ENCODE measurements around the gene PANX2. TPM values are rescaled to one million over a fixed set of nuclear protein-coding genes. Genes with fewer than 3 reads are reported as not detected.
"Not testable (repeated sequence)": the region's sequence is repeated elsewhere in the genome, so short reads cannot be mapped to it uniquely, and the experiment has no call there.

PANX2 gene, protein sequence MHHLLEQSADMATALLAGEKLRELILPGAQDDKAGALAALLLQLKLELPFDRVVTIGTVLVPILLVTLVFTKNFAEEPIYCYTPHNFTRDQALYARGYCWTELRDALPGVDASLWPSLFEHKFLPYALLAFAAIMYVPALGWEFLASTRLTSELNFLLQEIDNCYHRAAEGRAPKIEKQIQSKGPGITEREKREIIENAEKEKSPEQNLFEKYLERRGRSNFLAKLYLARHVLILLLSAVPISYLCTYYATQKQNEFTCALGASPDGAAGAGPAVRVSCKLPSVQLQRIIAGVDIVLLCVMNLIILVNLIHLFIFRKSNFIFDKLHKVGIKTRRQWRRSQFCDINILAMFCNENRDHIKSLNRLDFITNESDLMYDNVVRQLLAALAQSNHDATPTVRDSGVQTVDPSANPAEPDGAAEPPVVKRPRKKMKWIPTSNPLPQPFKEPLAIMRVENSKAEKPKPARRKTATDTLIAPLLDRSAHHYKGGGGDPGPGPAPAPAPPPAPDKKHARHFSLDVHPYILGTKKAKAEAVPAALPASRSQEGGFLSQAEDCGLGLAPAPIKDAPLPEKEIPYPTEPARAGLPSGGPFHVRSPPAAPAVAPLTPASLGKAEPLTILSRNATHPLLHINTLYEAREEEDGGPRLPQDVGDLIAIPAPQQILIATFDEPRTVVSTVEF
- 1.7 and 2.2 TPM in 2 replicates for polyA plus RNA-seq (2014; cell fraction: cytosol; rRNA removed)
- 1.8 and 2.6 TPM in 2 replicates for polyA plus RNA-seq (2014; cell fraction: nucleus; rRNA removed)

DNA sequence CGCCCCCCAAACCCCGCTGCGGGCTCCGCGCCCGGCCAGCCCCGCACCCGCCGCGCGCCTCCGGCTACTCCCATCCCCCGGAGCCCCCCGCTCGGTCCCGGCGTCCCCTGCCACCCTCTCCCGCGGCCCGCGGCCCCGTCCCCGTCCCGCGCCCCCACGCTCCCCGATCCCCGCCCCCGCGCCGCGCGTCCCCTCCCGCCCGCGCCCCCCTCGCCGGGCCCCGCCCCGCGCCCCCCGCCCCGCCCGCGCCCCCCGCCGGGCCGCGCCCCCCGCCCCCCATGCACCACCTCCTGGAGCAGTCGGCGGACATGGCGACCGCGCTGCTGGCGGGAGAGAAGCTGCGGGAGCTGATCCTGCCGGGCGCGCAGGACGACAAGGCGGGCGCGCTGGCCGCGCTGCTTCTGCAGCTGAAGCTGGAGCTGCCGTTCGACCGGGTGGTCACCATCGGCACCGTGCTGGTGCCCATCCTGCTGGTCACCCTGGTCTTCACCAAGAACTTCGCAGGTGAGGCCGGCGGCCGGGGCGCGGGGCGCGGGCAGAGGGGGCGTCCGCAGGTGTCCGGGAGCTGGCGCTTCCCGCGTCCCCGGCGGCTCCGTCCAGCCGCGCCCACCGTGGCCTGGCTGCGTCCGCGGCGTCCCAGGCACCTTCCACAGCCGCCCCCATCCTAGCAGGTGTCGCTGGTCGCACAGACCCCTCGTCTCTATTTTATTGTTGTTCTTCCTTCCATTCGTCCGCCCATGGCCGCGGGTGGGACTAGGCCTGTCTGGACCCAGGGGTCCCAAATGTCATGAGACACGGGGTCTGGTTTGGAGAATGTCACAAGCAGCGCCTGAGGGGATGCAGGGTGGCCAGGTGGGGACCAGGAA, at the start of gene PANX2:
TSS of gene PANX2 (plus strand) at position 279 of the 866 bp plus-strand sequence. CDS start at position 279, 0 bp downstream.
- no peak for DNase-seq (ENCODE audit: low spot score)

DNA sequence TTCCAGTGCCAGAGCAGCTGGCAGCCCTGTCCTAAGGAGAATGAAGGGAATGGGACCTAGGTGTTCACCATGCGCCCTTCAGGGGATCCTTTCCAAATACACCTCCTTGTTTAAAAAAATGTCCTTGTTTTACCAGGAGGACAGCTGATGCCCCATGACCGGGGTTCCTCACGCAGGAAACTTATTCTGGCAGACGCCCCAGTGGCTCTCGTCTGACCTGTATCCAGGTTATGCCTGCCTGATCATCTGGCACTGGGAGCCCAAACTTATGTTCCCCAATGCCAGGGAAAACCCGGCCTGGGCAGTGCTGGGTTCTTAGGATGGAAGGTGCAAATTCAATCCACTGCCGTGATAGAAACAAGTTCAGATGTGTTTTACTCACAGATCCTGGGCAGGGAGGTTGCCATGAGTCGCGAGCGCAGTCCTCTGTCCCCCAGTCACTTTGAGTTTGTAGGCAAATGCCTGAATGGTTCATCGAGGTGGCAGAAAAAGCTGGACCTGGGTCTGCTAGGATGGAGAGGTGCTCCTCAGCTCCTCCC, 49.3 kb upstream of the PANX2 start:
- no peak for DNase-seq (ENCODE audit: low spot score)

DNA sequence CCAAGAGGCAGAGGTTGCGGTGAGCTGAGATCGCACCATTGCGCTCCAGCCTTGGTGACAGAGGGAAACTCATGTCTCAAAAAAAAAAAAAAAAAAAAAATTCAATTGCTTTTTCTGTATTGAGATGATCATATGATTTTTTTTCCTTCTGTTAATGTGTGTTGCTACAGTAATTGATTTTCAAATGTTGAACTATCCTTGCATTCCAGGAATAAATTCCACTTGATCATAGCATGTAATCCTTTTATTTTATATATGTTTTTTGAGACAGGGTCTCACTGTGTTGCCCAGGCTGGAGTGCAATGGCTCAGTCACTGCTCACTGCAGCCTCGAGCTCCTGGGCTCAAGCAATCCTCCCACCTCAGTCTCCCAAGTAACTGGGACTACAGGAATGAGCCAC, 47.4 kb upstream of the PANX2 start:
- no peak for DNase-seq (ENCODE audit: low spot score)

DNA sequence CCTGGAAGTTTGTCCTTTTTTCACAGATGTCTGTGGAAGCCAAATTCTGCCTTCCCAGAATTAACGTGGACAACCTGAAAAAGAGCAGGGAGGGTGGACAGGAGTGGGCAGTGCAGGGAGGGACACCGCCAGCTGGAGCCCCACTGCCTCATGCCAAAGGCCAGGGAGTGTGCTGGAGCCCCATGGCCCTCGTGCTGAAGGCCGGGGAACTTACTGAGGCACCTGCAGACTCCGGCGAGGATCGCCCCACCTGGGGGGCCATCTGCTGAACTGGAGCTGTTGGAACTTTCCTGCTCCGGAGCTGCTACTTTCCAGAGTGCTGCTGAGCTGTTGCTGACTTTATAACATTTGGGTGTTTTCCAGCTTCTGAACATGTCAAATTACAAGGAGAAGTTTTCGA, 45.5 kb upstream of the PANX2 start:
- DNase-seq (ENCODE audit: low spot score): no peak

DNA sequence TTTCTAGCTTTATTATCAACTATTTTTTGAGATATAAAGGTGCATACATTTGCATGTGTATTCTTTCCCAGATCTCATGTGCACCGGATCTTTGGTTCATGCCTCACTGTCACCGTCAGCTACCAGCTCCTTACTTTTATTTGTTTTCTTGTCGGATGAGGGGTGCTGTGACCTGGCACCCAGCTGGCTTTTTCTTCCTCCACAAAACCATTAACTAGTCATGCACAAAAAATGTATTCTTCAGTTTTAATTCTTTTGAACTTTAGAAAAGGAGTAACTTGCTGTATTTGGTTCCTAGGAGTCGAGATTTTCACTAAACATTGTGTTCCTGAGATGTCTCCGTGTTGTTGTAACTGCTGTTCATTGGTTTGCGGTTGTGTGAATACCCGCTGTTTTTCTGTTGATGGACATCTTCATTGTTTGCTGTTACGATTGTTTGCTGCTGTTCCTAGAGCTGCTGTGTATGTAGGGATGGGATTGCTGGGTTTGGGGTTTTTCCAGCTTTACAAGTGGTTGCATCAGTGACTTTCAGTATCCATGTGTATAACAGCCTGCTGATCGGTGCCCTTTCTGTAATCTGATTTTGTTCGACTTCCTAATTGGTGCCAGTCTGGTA, 41.3 kb upstream of the PANX2 start:
- no peak for DNase-seq (ENCODE audit: low spot score)

DNA sequence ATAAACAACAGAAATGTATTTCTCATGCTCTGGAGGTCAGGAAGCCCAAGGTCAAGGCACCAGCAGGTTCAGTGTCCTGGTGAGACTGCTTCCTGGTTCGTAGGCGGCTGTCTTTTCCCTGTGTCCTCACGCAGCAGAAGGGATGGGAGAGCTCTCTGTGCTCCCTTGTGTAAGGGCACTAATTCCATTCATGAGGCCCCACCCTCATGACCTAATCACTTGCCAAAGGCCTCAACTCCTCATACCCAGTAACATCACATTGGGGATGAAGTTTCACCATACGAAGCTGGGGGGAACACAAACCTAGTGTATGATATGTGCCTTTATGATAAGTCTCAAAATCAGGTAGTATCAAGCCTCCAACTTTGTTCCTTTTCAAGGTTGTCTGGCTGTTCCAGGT, 38.6 kb upstream of the PANX2 start:
- no peak for DNase-seq (ENCODE audit: low spot score)

DNA sequence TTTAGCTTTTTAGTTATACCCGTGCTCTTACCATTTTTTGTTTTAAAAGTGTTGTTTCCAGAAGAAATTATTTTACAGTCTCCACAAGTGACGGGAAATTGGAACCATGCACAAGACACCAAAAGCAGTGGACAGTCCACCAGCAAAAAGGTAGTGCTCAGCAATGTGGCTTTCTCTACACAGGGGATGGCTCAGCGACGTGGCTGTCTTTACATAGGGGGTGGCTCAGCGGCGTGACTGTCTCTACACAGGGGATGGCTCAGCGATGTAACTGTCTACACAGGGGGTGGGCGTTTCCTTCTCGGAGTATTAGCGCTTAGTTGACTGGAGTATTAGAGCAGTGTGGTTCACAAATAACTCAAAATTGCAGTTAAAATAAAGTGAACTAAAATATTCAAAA, 36.0 kb upstream of the PANX2 start:
- no peak for DNase-seq (ENCODE audit: low spot score)

DNA sequence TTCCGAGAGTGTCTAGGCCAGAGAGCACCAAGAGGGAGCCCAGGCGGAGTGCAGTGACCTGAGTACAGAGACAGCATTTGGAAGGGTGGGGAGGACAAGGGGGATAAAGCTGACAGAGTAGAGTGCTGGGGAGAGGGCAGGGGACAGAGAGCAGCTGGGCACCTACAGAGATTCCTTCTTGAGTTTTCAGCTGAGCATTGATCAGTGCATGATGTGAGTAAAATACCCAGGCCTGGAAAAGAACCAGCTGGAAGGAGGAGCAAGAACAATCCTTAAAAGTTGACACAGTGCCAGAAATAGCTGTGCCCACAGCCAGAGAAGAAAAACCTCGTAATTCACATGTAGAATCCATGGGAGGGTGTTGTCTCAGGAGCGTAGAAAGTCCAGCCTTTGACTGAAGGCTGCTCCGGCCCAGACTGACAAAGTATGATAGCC, 33.9 kb upstream of the PANX2 start:
- no peak for DNase-seq (ENCODE audit: low spot score)

DNA sequence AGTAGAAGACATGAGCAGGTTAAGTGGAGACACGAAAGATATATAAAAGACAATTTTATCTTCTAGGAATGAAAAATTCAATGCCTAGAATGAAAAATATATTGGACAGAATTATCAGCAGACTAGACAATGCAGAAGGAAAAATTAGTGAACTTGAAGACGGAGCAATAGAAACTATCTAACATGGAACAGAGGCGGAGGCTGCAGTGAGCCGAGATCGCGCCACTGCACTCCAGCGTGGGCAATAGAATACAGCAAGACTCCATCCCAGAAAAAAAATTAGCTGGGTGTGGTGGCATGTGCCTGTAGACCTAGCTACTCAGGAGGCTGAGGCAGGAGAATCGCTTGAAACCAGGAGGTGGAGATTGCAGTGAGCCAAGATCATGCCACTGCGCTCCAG, 33.3 kb upstream of the PANX2 start:
- not testable (repeated sequence) for DNase-seq (ENCODE audit: low spot score)

DNA sequence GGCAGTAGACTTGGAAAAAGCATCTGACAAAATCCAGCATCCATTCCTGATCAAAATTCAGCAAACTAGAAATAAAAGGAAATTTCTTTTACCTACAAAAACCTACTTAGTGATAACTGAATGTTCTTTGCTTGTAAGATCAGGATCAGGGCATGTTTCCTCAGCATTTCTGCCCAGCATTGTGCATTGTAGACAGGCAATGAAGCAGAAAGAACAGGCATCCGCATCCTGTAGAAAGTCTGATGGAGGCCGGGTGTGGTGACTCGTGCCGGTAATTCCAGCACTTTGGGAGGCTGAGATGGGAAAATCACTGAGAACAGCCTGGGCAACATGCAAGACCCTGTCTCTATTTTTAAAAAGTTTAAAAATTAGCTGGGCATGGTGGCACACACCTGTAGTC, 32.5 kb upstream of the PANX2 start:
- no peak for DNase-seq (ENCODE audit: low spot score)

DNA sequence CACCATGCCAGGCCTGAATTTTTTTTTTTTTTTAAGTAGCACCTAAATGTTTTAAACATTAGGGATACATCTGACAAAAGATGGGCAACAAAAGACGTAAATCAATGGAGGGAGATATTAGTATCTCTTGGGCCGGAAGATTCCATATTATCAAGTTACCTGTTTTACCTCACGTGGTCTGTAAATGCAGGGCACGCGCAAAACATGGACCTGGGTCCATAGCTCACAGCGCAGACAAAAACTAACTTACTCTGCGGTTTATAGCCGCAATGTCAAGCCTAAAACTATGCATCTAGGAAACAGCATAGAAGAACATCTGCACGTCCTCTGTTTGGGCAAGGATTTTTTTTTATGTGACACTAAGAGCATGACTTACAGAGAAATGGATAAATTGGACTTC, 31.5 kb upstream of the PANX2 start:
- no peak for DNase-seq (ENCODE audit: low spot score)

DNA sequence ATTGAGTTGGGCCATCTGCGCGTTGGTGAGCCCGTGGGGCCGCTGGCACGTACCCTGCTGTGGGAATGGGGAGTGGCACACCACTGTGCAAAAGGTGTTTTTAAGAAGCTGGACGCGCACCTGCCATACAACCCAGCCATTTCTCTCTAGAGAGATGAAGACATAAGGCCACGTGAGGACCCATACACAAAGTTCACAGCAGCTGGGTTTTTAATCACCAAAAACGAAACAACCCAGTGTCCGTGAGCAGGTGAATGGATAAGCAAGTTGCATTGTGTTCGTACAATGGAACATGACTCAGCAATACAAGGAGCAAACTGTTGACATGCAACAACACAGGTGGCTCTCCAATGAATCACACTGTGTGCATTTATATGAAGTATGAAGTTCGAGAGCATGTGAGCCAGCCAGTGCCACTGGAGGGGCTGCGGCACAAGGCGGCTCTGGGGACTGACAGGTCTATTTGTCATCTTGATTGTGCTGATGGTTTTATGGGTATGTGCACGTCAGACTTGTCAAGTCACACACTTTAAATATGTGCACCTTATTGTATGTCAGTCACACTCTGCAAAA, 30.6 kb upstream of the PANX2 start:
- no peak for DNase-seq (ENCODE audit: low spot score)

DNA sequence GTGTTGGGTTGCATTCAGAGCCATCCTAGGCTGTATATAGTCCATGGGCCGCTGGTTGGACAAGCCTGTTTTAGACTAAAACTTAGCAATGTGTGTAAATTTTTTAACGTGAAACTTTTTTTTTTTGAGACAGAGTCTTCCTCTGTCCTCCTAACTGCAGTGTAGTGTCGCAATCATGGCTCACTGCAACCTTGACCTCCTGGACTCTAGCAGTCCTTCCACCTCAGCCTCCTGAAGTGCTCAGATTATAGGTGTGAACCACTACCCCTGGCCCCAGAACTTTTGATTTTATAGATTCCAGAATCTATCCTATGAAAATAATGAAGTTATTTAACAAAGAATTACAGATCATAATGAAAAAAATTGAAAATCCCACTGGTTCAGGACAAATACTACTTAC, 29.9 kb upstream of the PANX2 start:
- DNase-seq (ENCODE audit: low spot score): no peak

DNA sequence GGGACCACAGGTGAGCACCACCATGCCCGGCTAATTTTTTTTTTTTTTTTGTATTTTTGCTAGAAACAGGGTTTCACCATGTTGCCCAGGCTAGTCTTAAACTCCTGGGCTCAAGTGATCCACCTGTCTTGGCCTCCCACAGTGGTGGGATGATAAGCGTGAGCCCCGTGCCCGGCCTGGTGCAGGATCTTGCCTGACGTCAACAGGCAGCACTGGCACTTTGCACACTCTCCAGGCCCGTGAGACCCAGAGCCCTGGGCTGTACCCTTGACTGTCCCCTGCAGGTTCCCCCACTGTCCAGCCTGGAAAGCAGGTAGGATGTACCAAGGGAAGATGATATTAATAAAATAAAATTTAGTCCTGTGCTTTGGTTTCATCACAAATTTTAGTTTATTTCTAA, 29.1 kb upstream of the PANX2 start:
- no peak for DNase-seq (ENCODE audit: low spot score)

DNA sequence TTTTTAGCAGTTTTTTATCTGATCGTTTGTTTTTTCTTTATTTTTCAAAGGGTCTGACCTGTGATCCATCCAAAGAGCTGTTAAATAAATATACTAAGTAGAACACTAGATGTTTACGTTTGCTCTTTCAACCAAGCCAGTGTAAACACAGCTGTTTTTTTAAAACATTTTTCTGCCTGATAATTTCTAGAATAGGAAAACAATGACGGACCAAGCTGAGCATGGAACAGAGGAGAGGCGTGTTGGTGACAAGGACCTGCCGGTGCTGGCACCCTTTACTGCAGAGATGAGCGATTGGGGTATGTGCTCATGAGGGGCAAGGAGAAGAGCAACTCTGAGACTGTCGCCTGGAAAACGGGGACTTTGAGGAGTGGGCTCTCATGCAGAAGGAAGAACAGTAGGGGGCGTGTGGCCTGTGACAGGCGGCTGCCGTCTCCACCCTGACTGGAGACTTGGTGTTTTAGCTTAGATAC, 28.6 kb upstream of the PANX2 start:
- DNase-seq (ENCODE audit: low spot score): peak; percentile 61

DNA sequence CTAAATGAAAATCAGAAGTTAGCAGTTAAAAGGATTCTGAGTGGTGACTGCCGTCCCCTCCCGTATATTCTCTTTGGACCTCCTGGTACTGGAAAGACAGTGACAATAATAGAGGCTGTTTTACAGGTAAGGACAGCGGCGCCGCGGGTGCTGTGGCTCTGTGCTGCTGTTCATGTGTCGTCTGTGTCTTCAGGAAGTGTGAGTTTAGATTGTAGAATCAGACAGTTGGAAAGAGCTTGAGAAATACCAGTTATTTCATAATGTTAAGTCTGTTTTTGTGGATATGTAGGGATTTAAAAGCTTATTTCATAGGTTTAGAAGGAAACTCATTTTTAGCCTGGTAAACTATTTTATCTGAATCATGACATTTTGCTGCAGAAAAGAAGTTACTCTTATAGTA, 27.4 kb upstream of the PANX2 start:
- no peak for DNase-seq (ENCODE audit: low spot score)

DNA sequence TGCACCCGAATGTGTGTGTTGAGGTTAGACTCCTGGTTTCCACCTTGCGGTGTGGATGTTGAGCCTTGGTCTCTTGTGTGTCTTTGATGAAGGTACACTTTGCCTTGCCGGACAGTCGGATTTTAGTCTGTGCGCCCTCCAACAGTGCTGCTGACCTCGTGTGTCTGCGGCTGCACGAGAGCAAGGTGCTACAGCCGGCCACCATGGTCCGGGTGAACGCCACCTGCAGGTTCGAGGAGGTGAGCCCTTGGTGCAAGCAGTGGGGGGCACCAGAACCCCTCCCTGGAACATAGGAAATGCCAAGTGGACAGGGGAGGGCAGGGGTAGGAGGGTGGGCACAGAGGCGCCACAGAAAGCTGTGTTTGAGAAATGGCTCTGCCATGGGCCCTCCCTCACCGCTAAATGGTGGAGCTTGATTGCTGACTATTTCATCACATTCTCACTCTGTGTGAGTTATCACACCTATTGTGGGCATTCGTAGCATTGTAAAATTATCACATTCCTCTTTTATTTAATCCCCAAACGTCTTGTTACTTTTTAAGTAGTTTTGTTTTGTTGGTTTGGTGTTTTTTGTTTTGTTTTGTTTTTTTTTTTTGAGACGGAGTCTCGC, 26.4 kb upstream of the PANX2 start:
- no peak for DNase-seq (ENCODE audit: low spot score)

DNA sequence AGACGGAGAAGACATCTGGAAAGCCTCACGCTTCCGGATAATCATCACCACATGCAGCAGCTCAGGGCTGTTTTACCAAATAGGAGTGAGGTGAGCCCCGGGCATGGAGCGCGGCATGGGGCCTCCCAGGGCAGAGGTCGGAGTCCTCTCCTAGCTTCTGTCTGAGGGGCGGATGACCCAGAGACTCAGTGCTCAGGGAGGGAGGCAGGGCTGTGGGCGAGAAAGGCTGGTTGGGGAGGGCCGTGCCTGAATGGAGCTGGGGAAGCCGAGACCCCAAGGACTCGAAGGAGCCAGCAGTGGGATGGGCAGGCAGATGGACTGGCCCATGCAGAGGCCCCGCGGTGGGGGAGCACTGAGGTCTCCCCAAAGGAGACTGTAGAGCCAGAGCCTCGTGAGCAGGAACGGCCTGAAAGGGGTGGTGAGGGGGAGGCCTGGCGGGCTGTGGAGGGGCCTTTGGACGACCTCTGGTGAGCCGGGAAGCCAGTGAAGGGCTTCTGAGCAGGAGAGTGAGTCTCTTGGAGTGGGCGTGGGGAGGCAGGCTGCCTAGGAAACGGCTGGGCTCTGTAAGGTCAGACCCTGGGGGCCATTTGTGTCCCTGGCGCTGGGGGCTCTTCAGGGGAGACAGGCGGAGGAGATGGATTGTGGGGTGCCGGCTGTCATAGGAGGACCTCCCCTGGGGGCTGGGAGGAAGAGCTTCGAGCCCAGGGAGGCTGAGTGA, 24.7 kb upstream of the PANX2 start:
- DNase-seq (ENCODE audit: low spot score): peak; percentile 64

DNA sequence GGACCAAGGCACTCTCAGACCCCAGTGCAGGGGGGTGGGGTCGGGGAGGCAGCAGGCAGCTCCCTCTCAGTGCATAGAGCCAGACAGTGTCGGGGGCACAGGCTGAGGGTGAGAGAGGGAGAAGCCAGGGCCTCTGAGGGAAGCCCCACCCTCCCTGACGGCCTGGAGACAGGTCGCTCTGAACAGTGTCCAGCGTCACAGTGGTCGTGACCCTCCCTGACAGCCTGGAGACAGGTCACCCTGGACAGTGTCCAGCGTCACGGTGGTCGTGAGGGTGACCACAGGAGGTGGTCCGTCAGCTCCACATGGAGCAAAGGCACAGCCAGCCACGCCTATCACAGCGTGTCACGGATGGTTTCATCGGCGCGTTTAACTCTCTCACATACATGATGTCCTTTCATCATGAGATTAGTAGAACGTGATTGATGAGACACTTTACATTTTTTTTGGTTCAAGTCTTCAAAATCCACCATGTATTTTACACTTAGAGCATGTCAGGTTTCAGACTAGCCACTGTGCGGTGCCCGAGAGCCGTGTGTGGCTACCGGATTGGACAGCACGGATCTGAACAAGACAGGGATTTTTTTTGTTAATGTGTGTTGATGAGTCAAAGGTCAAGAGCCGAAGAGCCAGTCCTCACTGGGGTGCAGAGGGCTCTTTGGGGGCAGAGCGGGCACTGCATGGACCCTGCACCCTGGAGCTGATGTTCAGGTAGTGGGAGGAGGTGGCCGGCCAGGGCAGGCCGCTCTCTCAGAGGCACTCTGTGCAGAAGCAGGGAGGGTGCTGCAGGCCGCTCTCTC, 23.9 kb upstream of the PANX2 start:
- peak; percentile 84 for DNase-seq (ENCODE audit: low spot score)
